ENCODE measurements around the gene MOB3B.

MOB3B gene

GRCh38 chr9:27355166-27355565 lies 174.4 kb downstream of the MOB3B start:
- no peaks in the 10 kb centered on the region for H3K27me3 ChIP-seq (ENCODE audit: control insufficient read depth, low read length)
- no peaks in the 10 kb centered on the region for H3K79me2 ChIP-seq (ENCODE audit: control insufficient read depth, low read length)
- H3K4me1 ChIP-seq (ENCODE audit: control insufficient read depth, low read length): peaks cover 13% of the 10 kb centered on the region
- no peaks in the 10 kb centered on the region for H4K20me1 ChIP-seq (ENCODE audit: control insufficient read depth, insufficient read depth, low read depth, low read length)
- H3K36me3 ChIP-seq (ENCODE audit: control insufficient read depth, low read length): no peaks in the 10 kb centered on the region
- no peak overlapping the region for H3K4me2 ChIP-seq (ENCODE audit: low read length)
- no peak overlapping the region for H3K4me3 ChIP-seq (ENCODE audit: low read length)
- TF ChIP-seq EZH2phosphoT487 (IDR thresholded peaks at IDR 0.05; ENCODE audit: borderline replicate concordance, low read length) (no peak), CTCF (IDR thresholded peaks at IDR 0.05; ENCODE audit: low read depth, low read length, poor library complexity, severe bottlenecking) (no peak)
- H3K9me3 ChIP-seq (ENCODE audit: control insufficient read depth, insufficient read depth, low read length): no peaks in the 10 kb centered on the region
- H3K27ac ChIP-seq (ENCODE audit: low read depth, low read length): no peak overlapping the region
- H3F3A ChIP-seq (ENCODE audit: control insufficient read depth, insufficient read depth): no peaks in the 10 kb centered on the region
- no peaks in the 10 kb centered on the region for H3K9me2 ChIP-seq (replicated peaks; ENCODE audit: control insufficient read depth, low read length)

- no peaks in the 10 kb centered on the region for H3K27me3 ChIP-seq (ENCODE audit: control insufficient read depth, low read length)
- H3K9me3 ChIP-seq (ENCODE audit: control insufficient read depth, insufficient read depth, low read length): no peaks in the 10 kb centered on the region
- TF ChIP-seq CTCF (IDR thresholded peaks at IDR 0.05; ENCODE audit: low read depth, low read length, poor library complexity, severe bottlenecking): no peak
- TF ChIP-seq EZH2phosphoT487 (IDR thresholded peaks at IDR 0.05; ENCODE audit: borderline replicate concordance, low read length): no peak
- H3K36me3 ChIP-seq (ENCODE audit: control insufficient read depth, low read length): no peaks in the 10 kb centered on the region
- no peaks in the 10 kb centered on the region for H4K20me1 ChIP-seq (ENCODE audit: control insufficient read depth, insufficient read depth, low read depth, low read length)
- peaks cover 13% of the 10 kb centered on the region for H3K4me1 ChIP-seq (ENCODE audit: control insufficient read depth, low read length)
- H3K4me3 ChIP-seq (ENCODE audit: low read length): no peak overlapping the region
- no peaks in the 10 kb centered on the region for H3K79me2 ChIP-seq (ENCODE audit: control insufficient read depth, low read length)
- H3K27ac ChIP-seq (ENCODE audit: low read depth, low read length): no peak overlapping the region
- no peaks in the 10 kb centered on the region for H3F3A ChIP-seq (ENCODE audit: control insufficient read depth, insufficient read depth)
- H3K9me2 ChIP-seq (replicated peaks; ENCODE audit: control insufficient read depth, low read length): no peaks in the 10 kb centered on the region
- no peak overlapping the region for H3K4me2 ChIP-seq (ENCODE audit: low read length)
Observed at GRCh38 chr9:27353474-27354229, 176.0 kb downstream of the MOB3B start.

- no peaks in the 10 kb centered on the region for H3K36me3 ChIP-seq (ENCODE audit: control insufficient read depth, low read length)
- no peaks in the 10 kb centered on the region for H3K9me3 ChIP-seq (ENCODE audit: control insufficient read depth, insufficient read depth, low read length)
- H3K27me3 ChIP-seq (ENCODE audit: control insufficient read depth, low read length): no peaks in the 10 kb centered on the region
- H3K79me2 ChIP-seq (ENCODE audit: control insufficient read depth, low read length): no peaks in the 10 kb centered on the region
- no peaks in the 10 kb centered on the region for H3K9me2 ChIP-seq (replicated peaks; ENCODE audit: control insufficient read depth, low read length)
- no peak overlapping the region for H3K27ac ChIP-seq (ENCODE audit: low read depth, low read length)
- H3K4me2 ChIP-seq (ENCODE audit: low read length): no peak overlapping the region
- no peaks in the 10 kb centered on the region for H4K20me1 ChIP-seq (ENCODE audit: control insufficient read depth, insufficient read depth, low read depth, low read length)
- TF ChIP-seq CTCF (IDR thresholded peaks at IDR 0.05; ENCODE audit: low read depth, low read length, poor library complexity, severe bottlenecking) (no peak), EZH2phosphoT487 (IDR thresholded peaks at IDR 0.05; ENCODE audit: borderline replicate concordance, low read length) (no peak)
- H3K4me3 ChIP-seq (ENCODE audit: low read length): no peak overlapping the region
- no peaks in the 10 kb centered on the region for H3F3A ChIP-seq (ENCODE audit: control insufficient read depth, insufficient read depth)
- H3K4me1 ChIP-seq (ENCODE audit: control insufficient read depth, low read length): peaks cover 13% of the 10 kb centered on the region
Observed at GRCh38 chr9:27353166-27353473, 176.5 kb downstream of the MOB3B start.
